ENCODE data around the gene RAB3IL1. TPM values are rescaled to one million over a fixed set of nuclear protein-coding genes. Genes with fewer than 3 reads are reported as not detected.

The RAB3IL1 gene
- 4.4 TPM for total RNA-seq

DNA sequence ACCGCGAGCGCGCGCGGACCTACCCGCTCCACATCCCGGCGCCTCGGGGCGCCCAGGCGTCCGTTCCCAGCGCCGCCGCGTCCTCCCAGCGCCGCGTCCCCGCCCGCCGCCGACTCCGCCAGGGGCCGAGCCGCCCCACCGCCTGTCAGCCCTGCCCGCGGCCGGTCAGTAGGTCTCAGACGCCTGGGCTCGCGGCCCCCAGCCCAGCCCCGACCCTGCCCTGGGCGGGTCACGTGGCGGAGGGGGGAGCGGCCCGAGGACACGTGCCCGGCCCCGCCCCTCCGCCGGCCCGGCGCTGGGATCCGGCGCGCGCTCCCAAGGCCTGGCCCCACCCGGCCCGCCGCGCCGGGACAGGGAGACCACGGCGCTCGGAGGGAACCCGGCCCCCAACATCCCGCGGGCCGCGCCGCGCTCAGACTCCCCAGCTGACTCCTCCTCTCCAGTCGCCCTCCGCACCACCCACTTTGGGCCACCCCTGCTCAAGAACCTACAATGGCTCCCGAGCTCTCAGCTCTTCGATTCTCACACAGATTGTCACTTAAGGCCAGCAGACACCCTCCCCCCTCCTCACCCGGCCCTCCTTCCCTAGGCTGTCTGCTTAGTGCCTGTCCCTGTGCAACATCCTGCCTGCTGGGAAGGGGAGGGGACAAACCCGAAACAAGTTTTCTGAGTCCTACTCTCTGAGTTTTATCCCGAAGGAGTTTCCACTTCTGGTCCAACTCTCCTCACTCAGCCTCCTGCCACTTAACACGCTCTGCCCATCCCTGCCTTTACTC lies at the start of gene RAB3IL1:
Gene RAB3IL1, minus strand, starts transcription at position 233 of the 776 bp plus-strand sequence. Its CDS starts 199 bp downstream, at position 34.

GRCh38 chr11:61950035-61950547 lies 32.7 kb upstream of the RAB3IL1 start, which contains the start of gene BEST1:
Gene BEST1, plus strand, starts transcription at chr11:61950351. Its CDS starts 1,456 bp downstream, at chr11:61951807.

GRCh38 chr11:61891331-61892084 lies 25.9 kb downstream of the RAB3IL1 start, which contains the start of gene FADS3:
Gene FADS3, minus strand, starts transcription at chr11:61891545. Its CDS starts 164 bp downstream, at chr11:61891381.

Small RNA genes within 50 kb of the gene (small RNA-seq; reads per million reads assigned to genes)
- gene MIR6746 (not detected), gene RNU6-1243P (not detected)

Other genes with a start within 250 kb of the RAB3IL1 start
- gene DAGLA, start 237.2 kb downstream of the RAB3IL1 start, total RNA-seq, result 11.3 TPM
- 2.8 TPM for gene MYRF, start 164.9 kb downstream of the RAB3IL1 start, total RNA-seq
- 89.0 TPM for gene TMEM258, start 125.0 kb downstream of the RAB3IL1 start, total RNA-seq
- 20.5 TPM for gene FEN1, start 124.7 kb downstream of the RAB3IL1 start, total RNA-seq
- gene FADS1, start 100.6 kb downstream of the RAB3IL1 start, total RNA-seq, result 97.8 TPM
- 178 TPM for gene FADS2, start 89.3 kb downstream of the RAB3IL1 start, total RNA-seq
- 45.7 TPM for gene FADS3, start 26.0 kb downstream of the RAB3IL1 start, total RNA-seq
- gene BEST1, start 32.8 kb upstream of the RAB3IL1 start, total RNA-seq, result 1.6 TPM
- 513 TPM for gene FTH1, start 50.1 kb upstream of the RAB3IL1 start, total RNA-seq
- gene INCENP, start 206.4 kb upstream of the RAB3IL1 start, total RNA-seq, result 22.6 TPM